Common myeloid progenitor, CD34-positive (primary cell): ENCODE results near the gene METTL5.

ENCODE experiments used
- CTCF ChIA-PET: fragments of 350-600 bp; sonication (Branson Sonifier 250); formaldehyde crosslinking; loops from one replicate; lab custom pipeline; 2021; ENCODE audit warnings: antibody characterized with exemption; lab: Charles Lee
- POLR2A ChIA-PET: fragments of 350-600 bp; sonication (Branson Sonifier 250); formaldehyde crosslinking; loops from one replicate; lab custom pipeline; 2021; ENCODE audit warnings: antibody characterized with exemption; lab: Charles Lee
- DNase-seq, 3 donors: peaks; one replicate each; pipeline versions ENCODE4 v3.0.0 to v3.0.0-alpha.2; 2013
- H3K27ac ChIP-seq, 2 experiments: 1 replicate in 1 of 2; 2 replicates in 1 of 2; pipeline ENCODE4 v1.7.0; 2013; ENCODE audit warnings: inconsistent platforms in 2 of 2, low read length in 2 of 2, mild to moderate bottlenecking in 2 of 2, low read depth in 1 of 2, moderate library complexity in 1 of 2; ENCODE audit not compliant: severe bottlenecking in 2 of 2, insufficient read depth in 1 of 2, poor library complexity in 1 of 2
- H3K27me3 ChIP-seq, 5 experiments: replicated peaks in 2 of 5; 1 replicate in 3 of 5; 2 replicates in 2 of 5; pipeline versions ENCODE4 v1.6.1 to v1.7.0; 2013; ENCODE audit warnings: low read length in 4 of 5, mild to moderate bottlenecking in 2 of 5, moderate library complexity in 2 of 5, inconsistent platforms in 1 of 5; ENCODE audit not compliant: insufficient read depth in 5 of 5, control insufficient read depth in 4 of 5
- H3K36me3 ChIP-seq, 4 experiments: 1 replicate in 2 of 4; 2 replicates in 2 of 4; pipeline versions ENCODE4 v1.6.1 to v1.7.0; 2013; ENCODE audit warnings: low read length in 3 of 4, control low read depth in 1 of 4, mild to moderate bottlenecking in 1 of 4; ENCODE audit not compliant: control insufficient read depth in 4 of 4, insufficient read depth in 4 of 4
- H3K4me1 ChIP-seq, 4 experiments: 1 replicate in 3 of 4; 2 replicates in 1 of 4; pipeline versions ENCODE4 v1.6.1 to v1.7.1; 2013; ENCODE audit warnings: low read length in 3 of 4, mild to moderate bottlenecking in 3 of 4, control low read depth in 1 of 4, inconsistent platforms in 1 of 4, moderate library complexity in 1 of 4; ENCODE audit not compliant: control insufficient read depth in 4 of 4, insufficient read depth in 4 of 4; ENCODE audit errors: control extremely low read depth in 1 of 4
- H3K4me3 ChIP-seq, 7 experiments: 1 replicate in 4 of 7; 2 replicates in 3 of 7; pipeline versions ENCODE4 v1.5.1 to v1.7.0; 2013; ENCODE audit warnings: mild to moderate bottlenecking in 7 of 7, low read length in 6 of 7, moderate library complexity in 6 of 7, inconsistent platforms in 2 of 7, low read depth in 2 of 7, control low read depth in 1 of 7; ENCODE audit not compliant: insufficient read depth in 4 of 7, control insufficient read depth in 1 of 7; ENCODE audit errors: extremely low read depth in 1 of 7
- H3K9me3 ChIP-seq, 5 experiments: 1 replicate in 4 of 5; 2 replicates in 1 of 5; pipeline versions ENCODE4 v1.6.1 to v1.7.1; 2013; ENCODE audit warnings: low read length in 4 of 5, mild to moderate bottlenecking in 2 of 5, inconsistent platforms in 1 of 5, low read depth in 1 of 5, moderate library complexity in 1 of 5; ENCODE audit not compliant: control insufficient read depth in 4 of 5, insufficient read depth in 2 of 5; ENCODE audit errors: control extremely low read depth in 1 of 5
- WGBS: methylation state at CpG from one replicate; pipeline ENCODE4 v1.1.5; 2013; ENCODE audit not compliant: insufficient coverage; 5-methylcytosine and 5-hydroxymethylcytosine counted together

METTL5 gene

GRCh38 chr2:169838743-169839489, 14.2 kb upstream of the METTL5 start:
- Histone ChIP-seq H3K4me3 (no peak overlapping the region), H3K4me1 (no peaks in the 10 kb centered on the region), H3K9me3 (no peaks in the 10 kb centered on the region), H3K36me3 (peaks cover 0 to 8% (median 5%) of the 10 kb centered on the region in 4 experiments), H3K27me3 (no peaks in the 10 kb centered on the region), H3K27ac (no peak overlapping the region)
- DNase-seq: no peak
- ChIA-PET CTCF (no interaction called here), POLR2A (no interaction called here)
- WGBS: 100% methylated on average over 2 of the region's 2 CpGs

GRCh38 chr2:169834401-169834800, 9.7 kb upstream of the METTL5 start:
- CTCF ChIA-PET: interaction anchor here (1.0 to 1.1 kb wide), 2 partner anchors 11 to 15 kb away, joined by 3 to 4 read pairs; no protein-coding TSS in a partner anchor
- Histone ChIP-seq H3K27me3 (no peaks in the 10 kb centered on the region), H3K9me3 (no peaks in the 10 kb centered on the region), H3K27ac (no peak overlapping the region), H3K4me3 (no peak overlapping the region), H3K36me3 (peaks cover 0 to 2% (median 0%) of the 10 kb centered on the region in 4 experiments), H3K4me1 (peaks cover 0 to 1% (median 0%) of the 10 kb centered on the region in 4 experiments)
- POLR2A ChIA-PET: interaction anchor here (1.1 kb wide), 1 partner anchor 49 kb away, joined by 3 read pairs; no protein-coding TSS in a partner anchor
- no peak for DNase-seq
- WGBS: no CpG with 5 or more reads among the region's 1 CpG

GRCh38 chr2:169828141-169828811, 3.6 kb upstream of the METTL5 start:
- 3% methylated on average over 13 of the region's 13 CpGs for WGBS
- Histone ChIP-seq H3K4me3 (peak overlapping the region; percentile 75 to 96 (median 82)), H3K9me3 (no peaks in the 10 kb centered on the region), H3K27me3 (no peaks in the 10 kb centered on the region), H3K27ac (peak overlapping the region; percentile 50 to 73), H3K4me1 (peaks cover 10 to 36% (median 27%) of the 10 kb centered on the region in 4 experiments), H3K36me3 (no peaks in the 10 kb centered on the region)
- POLR2A ChIA-PET: interaction anchor here (0.5 to 0.6 kb wide), 2 partner anchors 75 to 1948 kb away, joined by 3 read pairs; no protein-coding TSS in a partner anchor
- DNase-seq: peak; percentile 46 to 79 (median 74)
- CTCF ChIA-PET: interaction anchor here (0.6 to 1.8 kb wide), 7 partner anchors 12 to 55 kb away, joined by 3 to 8 read pairs (median 3); no protein-coding TSS in a partner anchor

- H3K9me3 ChIP-seq: no peaks in the 10 kb centered on the region
- DNase-seq: peak; percentile 93
- H3K4me1 ChIP-seq: peaks cover 10 to 43% (median 33%) of the 10 kb centered on the region in 4 experiments
- peak within 1 kb of the TSS; percentile 75 to 96 (median 82) for H3K4me3 ChIP-seq
- POLR2A ChIA-PET: interaction anchor here (0.5 to 1.2 kb wide), 2 partner anchors 76 to 101 kb away, joined by 3 read pairs; no protein-coding TSS in a partner anchor
- H3K36me3 ChIP-seq: no peaks in the 10 kb centered on the region
- no peaks in the 10 kb centered on the region for H3K27me3 ChIP-seq
- WGBS: under 1% methylated on average over 87 of the region's 104 CpGs
- CTCF ChIA-PET: interaction anchor here (0.5 to 1.8 kb wide), 8 partner anchors 9 to 128 kb away, joined by 3 to 8 read pairs (median 3); no protein-coding TSS in a partner anchor
- peak within 1 kb of the TSS; percentile 50 to 73 for H3K27ac ChIP-seq
Observed at GRCh38 chr2:169827272-169828140, 2.8 kb upstream of the METTL5 start, which contains the start of gene UBR3. UBR3 (plus strand) TSS chr2:169827454; CDS start chr2:169827508, 54 bp downstream.

GRCh38 chr2:169823996-169824372, 721 bp downstream of the METTL5 start:
- H3K9me3 ChIP-seq: no peaks in the 10 kb centered on the region
- ChIA-PET CTCF (interaction anchor here (0.7 to 2.7 kb wide), 7 partner anchors 9 to 261 kb away, joined by 3 to 12 read pairs (median 4); no protein-coding TSS in a partner anchor), POLR2A (interaction anchor here (0.7 kb wide), 1 partner anchor 1128 kb away, joined by 3 read pairs; no protein-coding TSS in a partner anchor)
- H3K27me3 ChIP-seq: no peaks in the 10 kb centered on the region
- peak overlapping the region; percentile 66 to 86 for H3K27ac ChIP-seq
- no peak for DNase-seq
- WGBS: 57% methylated on average over 1 of the region's 4 CpGs
- H3K4me1 ChIP-seq: peaks cover 8 to 45% (median 30%) of the 10 kb centered on the region in 4 experiments
- peak overlapping the region; percentile 81 to 92 (median 89) for H3K4me3 ChIP-seq
- peaks cover 4 to 16% (median 11%) of the 10 kb centered on the region in 4 experiments for H3K36me3 ChIP-seq

GRCh38 chr2:169822785-169823392, 1.8 kb downstream of the METTL5 start:
- H3K9me3 ChIP-seq: no peaks in the 10 kb centered on the region
- ChIA-PET POLR2A (no interaction called here), CTCF (interaction anchor here (1.0 to 1.4 kb wide), 2 partner anchors 9 to 106 kb away, joined by 4 read pairs; no protein-coding TSS in a partner anchor)
- peaks cover 3 to 35% (median 21%) of the 10 kb centered on the region in 4 experiments for H3K4me1 ChIP-seq
- no peaks in the 10 kb centered on the region for H3K27me3 ChIP-seq
- 94% methylated on average over 3 of the region's 4 CpGs for WGBS
- peak overlapping the region in 1 of 7 experiments; percentile 4 for H3K4me3 ChIP-seq
- no peak overlapping the region for H3K27ac ChIP-seq
- H3K36me3 ChIP-seq: peaks cover 6 to 26% (median 15%) of the 10 kb centered on the region in 4 experiments
- no peak for DNase-seq
